Measurements from ENCODE around the gene ROBO1.

DNA sequence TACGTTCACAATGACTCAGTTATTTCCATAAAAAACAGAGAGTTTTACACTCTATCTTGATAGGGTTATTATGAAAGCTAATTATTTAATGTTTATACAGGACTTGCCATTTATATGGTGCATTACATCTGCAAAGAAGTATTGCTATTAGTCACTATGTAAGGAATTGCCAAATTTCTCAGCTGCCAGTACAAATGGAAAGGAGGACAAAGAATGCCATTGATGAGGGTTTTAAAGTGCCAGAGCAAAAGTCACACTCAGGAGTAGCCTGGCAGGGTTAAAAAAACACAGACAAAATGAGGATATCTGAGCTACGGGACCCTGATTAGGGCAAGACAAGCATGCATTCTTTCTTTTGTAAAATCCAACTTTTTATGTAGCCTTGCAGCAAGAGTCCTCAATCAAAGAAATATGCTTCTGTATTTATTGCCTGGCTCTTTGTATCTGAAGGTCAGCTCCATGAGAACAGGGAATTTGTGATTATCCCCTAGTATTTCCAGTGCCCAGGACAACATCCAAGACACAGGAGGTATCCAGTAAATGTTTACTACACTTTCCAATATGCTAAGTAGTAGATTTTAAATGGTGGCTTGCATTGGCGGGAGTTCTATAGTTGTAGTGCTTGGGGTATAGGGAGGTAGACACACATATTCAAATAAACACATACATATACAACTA, 1013.6 kb downstream of the ROBO1 start:
- no peak for TF ChIP-seq FOS (IDR thresholded peaks at IDR 0.05; ENCODE audit: borderline replicate concordance, insufficient read depth, low read length)
- TF ChIP-seq, protein P1, sequence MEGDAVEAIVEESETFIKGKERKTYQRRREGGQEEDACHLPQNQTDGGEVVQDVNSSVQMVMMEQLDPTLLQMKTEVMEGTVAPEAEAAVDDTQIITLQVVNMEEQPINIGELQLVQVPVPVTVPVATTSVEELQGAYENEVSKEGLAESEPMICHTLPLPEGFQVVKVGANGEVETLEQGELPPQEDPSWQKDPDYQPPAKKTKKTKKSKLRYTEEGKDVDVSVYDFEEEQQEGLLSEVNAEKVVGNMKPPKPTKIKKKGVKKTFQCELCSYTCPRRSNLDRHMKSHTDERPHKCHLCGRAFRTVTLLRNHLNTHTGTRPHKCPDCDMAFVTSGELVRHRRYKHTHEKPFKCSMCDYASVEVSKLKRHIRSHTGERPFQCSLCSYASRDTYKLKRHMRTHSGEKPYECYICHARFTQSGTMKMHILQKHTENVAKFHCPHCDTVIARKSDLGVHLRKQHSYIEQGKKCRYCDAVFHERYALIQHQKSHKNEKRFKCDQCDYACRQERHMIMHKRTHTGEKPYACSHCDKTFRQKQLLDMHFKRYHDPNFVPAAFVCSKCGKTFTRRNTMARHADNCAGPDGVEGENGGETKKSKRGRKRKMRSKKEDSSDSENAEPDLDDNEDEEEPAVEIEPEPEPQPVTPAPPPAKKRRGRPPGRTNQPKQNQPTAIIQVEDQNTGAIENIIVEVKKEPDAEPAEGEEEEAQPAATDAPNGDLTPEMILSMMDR (IDR thresholded peaks at IDR 0.05; ENCODE audit: extremely low read depth in 1 of 2, insufficient read depth in 1 of 2, low read depth in 1 of 2, low read length in 2 of 2): no peak
- no peak for TF ChIP-seq EZH2 (IDR thresholded peaks at IDR 0.05; ENCODE audit: borderline replicate concordance, low read depth, low read length, severe bottlenecking)
- TF ChIP-seq POLR2A (IDR thresholded peaks at IDR 0.05; ENCODE audit: low read depth, low read length): no peak
- TF ChIP-seq, protein P2, sequence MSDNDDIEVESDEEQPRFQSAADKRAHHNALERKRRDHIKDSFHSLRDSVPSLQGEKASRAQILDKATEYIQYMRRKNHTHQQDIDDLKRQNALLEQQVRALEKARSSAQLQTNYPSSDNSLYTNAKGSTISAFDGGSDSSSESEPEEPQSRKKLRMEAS (IDR thresholded peaks at IDR 0.05; ENCODE audit: insufficient read depth, insufficient read length): no peak

Data from endothelial cell of umbilical vein (primary cell).